ENCODE measurements around the gene DR1. TPM values are rescaled to one million over a fixed set of nuclear protein-coding genes. Genes with fewer than 3 reads are reported as not detected.
A peak's percentile ranks its signal among the peaks of the same experiment; 100 is the strongest.

DR1 gene
- total RNA-seq (2014; rRNA removed; shearing (Covaris generic)), result 80.0 and 117 TPM in 2 replicates

DNA sequence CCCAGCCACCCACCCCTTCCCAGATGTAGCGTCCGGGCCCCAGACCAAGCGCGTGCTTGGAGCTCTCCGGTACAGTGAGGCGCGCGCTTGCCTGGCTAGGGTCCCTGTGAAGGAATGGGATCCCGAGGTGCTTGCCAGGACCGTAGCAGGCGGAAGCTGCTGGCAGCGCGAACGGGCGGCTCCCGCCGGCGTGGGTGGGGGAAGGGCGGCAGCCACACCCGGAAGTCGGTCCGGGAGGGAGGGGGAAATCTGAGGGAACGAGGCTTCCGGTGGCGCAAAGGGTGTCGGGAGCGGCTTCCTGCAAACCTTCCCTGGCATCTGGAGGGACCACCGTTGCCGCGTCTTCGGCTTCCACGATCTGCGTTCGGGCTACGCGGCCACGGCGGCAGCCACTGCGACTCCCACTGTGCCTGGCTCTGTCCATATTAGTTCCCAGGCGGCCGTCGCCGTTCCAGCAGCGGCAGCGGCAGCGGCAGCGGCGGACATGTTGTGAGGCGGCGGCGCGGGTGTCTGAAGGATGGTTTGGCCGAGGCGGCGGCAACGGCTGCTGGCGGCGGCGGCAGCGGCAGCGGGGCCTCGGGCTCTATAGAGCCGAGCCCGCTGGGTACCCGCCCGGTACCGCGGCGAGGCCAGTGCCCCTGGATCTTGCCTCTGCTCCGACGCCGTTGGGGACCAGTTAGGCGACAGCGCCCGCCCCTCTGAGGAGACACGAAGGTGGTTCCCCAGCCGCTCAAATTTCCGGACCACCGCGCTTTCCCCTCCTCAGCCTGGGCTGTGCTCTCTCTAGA lies at the start of gene DR1:
DR1 (plus strand) TSS at position 275 of the 788 bp plus-strand sequence. CDS start 739 bp downstream, outside the sequence.
- peak within 1 kb of the TSS; percentile 92 for H3K4me3 ChIP-seq
- DNase-seq (ENCODE audit: low read depth in 1 of 2, low spot score in 2 of 2), result peak; percentile 94 to 96
- H3K36me3 ChIP-seq, result peaks cover 39% of the 10 kb centered on the region
- no peaks in the 10 kb centered on the region for H3K9me3 ChIP-seq (replicated peaks)
- peaks cover 8% of the 10 kb centered on the region for H3K4me1 ChIP-seq (replicated peaks)
- H3K27ac ChIP-seq, result peak within 1 kb of the TSS; percentile 93
- H3K27me3 ChIP-seq (replicated peaks), result no peaks in the 10 kb centered on the region

DNA sequence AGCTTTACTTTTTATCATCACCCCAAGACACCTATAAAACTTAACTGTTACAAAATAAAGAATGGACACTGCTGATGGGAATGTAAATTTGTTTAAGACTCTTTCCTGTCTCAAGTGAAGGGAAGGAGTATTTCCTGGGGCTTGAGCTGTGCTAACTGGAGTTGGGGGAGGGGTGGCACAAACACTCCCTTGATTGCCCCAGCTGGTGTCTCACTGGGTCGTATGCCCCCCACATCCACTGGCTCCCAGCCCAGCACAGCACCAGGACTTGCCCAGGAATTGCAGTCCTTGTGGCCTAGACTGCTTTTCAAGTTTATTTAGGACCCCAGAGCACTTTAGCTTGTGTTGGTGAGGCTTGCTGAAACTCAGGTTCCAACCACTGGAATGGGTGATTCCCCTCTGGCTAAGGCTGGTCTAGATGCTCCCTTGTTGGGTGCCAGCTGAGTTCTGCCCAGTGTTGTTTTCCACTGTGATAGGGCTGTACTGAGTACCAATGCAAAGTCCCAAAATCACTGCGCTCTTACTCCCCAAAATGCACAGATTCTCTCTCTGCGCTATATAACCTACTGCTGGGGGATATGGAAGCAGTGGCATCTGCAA lies 49.1 kb upstream of the DR1 start:
- Histone ChIP-seq H3K4me3 (no peak overlapping the region), H3K27ac (no peak overlapping the region), H3K27me3 (replicated peaks) (no peaks in the 10 kb centered on the region; the same call in 1 of the 2 replicates), H3K36me3 (no peaks in the 10 kb centered on the region), H3K9me3 (replicated peaks) (no peaks in the 10 kb centered on the region), H3K4me1 (replicated peaks) (no peaks in the 10 kb centered on the region)
- DNase-seq (ENCODE audit: low read depth in 1 of 2, low spot score in 2 of 2), result no peak

DNA sequence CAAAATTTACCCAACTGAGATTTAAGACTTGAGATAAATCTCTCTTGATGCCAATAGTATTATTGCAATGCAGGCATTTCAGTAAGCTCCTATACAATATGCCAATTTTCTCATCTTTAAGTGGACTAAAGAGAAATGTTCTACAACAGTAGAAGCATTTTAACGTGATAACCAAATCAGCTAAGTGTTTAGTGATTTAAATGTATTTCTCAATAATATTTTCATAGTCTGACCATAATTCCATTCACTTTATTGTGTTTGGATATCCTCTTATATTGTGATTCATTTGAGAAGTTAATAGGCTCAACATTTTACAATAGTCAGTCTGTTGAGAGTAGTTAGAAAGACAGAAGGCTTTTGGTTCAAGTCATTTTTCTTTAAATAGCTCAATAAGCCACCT lies 44.6 kb upstream of the DR1 start:
- H3K9me3 ChIP-seq (replicated peaks), result no peaks in the 10 kb centered on the region
- H3K4me1 ChIP-seq (replicated peaks), result peaks cover 6% of the 10 kb centered on the region; the same call in 1 of the 2 replicates
- H3K27ac ChIP-seq, result no peak overlapping the region
- H3K4me3 ChIP-seq, result no peak overlapping the region
- H3K36me3 ChIP-seq, result no peaks in the 10 kb centered on the region
- DNase-seq (ENCODE audit: low read depth in 1 of 2, low spot score in 2 of 2), result no peak
- H3K27me3 ChIP-seq (replicated peaks), result no peaks in the 10 kb centered on the region; the same call in 1 of the 2 replicates

DNA sequence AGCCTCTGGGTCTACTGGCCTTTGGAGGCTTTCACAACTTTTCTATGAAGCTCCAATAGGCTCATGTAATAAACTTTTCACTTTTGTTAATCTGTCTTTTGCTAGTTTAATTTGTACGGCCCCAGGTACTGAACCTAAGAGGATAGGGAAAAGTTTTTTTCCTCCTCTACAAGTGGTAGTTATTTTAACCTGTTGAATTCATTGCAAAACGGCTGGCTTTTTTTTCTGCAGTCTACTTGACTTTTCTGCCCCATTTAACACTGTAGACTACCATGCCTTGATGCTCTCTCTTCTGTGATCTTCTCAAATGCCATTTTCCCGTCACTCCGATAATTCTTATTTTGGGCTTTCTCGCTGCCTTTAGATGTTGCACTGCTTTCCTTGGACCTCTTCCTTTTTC lies 43.6 kb upstream of the DR1 start:
- no peak overlapping the region for H3K27ac ChIP-seq
- no peak for DNase-seq (ENCODE audit: low read depth in 1 of 2, low spot score in 2 of 2)
- no peaks in the 10 kb centered on the region; the same call in 1 of the 2 replicates for H3K27me3 ChIP-seq (replicated peaks)
- H3K36me3 ChIP-seq, result no peaks in the 10 kb centered on the region
- no peak overlapping the region for H3K4me3 ChIP-seq
- H3K4me1 ChIP-seq (replicated peaks), result peaks cover 6% of the 10 kb centered on the region; the same call in 1 of the 2 replicates
- H3K9me3 ChIP-seq (replicated peaks), result no peaks in the 10 kb centered on the region

DNA sequence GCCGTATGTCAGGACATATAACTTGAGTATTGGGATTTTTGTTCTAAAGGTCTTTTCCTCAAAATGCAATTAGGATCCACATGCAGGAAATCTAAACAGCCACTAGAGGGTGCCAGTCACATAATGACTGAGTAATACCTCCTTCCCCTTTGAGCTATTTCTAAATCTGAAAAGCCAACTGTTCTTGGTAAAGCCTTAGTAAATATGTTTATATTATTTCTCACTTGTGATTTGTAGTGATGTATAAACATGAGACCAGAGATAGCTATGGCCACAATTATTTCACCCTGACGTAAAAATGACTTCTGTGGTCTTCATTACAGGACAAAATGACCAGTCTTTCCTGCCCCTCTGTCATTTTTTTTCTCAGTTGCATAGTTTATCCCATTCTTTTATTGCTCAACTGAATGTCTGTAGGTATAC lies 41.0 kb upstream of the DR1 start:
- H3K9me3 ChIP-seq (replicated peaks), result no peaks in the 10 kb centered on the region
- peak; percentile 54 to 67 for DNase-seq (ENCODE audit: low read depth in 1 of 2, low spot score in 2 of 2)
- no peaks in the 10 kb centered on the region for H3K36me3 ChIP-seq
- H3K27ac ChIP-seq, result no peak overlapping the region
- no peaks in the 10 kb centered on the region for H3K27me3 ChIP-seq (replicated peaks)
- peaks cover 6% of the 10 kb centered on the region; the same call in 1 of the 2 replicates for H3K4me1 ChIP-seq (replicated peaks)
- H3K4me3 ChIP-seq, result no peak overlapping the region

DNA sequence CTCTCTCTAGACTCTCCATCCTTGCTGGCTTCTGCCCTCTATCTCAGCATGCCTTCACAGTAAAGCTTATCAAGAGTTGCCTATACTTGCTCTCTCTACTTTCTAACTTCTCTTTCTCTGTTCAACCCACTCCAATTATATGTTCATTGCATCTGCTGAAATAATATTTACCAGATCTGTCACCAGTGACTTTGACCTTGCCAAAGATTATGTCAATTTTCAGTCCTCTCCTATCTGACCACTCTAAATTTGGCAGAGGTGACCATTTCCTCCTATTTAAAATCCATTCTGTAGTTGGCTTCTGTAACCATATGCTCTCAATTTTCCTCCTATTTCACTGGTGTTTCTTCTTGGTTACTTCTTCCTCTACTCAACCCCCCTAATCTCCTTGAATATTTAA lies 38.8 kb upstream of the DR1 start:
- no peaks in the 10 kb centered on the region for H3K36me3 ChIP-seq
- H3K9me3 ChIP-seq (replicated peaks), result no peaks in the 10 kb centered on the region
- no peak for DNase-seq (ENCODE audit: low read depth in 1 of 2, low spot score in 2 of 2)
- no peaks in the 10 kb centered on the region for H3K27me3 ChIP-seq (replicated peaks)
- H3K4me1 ChIP-seq (replicated peaks), result peaks cover 6% of the 10 kb centered on the region; the same call in 1 of the 2 replicates
- no peak overlapping the region for H3K27ac ChIP-seq
- no peak overlapping the region for H3K4me3 ChIP-seq

DNA sequence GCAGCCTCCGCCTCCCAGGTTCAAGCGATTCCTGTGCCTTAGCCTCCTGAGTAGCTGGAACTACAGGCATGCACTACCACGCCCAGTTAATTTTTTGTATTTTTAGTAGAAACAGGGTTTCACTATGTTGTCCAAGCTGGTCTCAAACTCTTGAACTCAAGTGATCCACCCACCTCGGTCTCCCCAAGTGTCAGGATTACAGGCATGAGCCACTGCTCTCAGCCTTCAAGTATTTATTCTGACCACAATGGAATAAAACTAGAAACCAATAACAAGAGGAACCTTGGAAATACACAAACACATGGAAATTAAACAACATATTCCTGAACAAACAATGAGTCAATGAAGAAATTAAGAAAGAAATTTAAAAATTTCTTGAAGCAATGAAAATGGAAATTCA lies 32.7 kb upstream of the DR1 start:
- Histone ChIP-seq H3K9me3 (replicated peaks) (no peaks in the 10 kb centered on the region), H3K27ac (no peak overlapping the region), H3K36me3 (no peaks in the 10 kb centered on the region), H3K4me1 (replicated peaks) (peaks cover 5% of the 10 kb centered on the region), H3K4me3 (no peak overlapping the region), H3K27me3 (replicated peaks) (no peaks in the 10 kb centered on the region)
- no peak for DNase-seq (ENCODE audit: low read depth in 1 of 2, low spot score in 2 of 2)

DNA sequence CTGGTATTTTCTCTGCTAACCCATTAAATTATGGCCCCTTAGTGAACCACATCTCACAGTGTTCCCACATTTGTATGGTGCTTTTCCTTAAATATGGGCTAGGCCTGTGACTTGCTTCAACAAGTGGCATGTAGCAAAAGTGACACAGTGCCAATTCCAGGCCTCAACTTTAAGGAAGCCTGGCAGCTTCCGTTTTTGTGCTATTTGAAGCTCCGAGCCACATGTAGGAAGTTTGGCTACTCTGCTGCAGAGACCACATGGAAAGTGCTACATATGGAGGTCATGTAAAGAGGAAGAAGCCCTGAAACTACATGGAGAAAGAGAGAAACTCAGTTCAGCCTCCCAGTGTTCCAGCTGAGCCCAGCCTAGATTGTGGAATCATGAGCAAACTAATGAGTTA lies 28.5 kb upstream of the DR1 start:
- no peak overlapping the region for H3K27ac ChIP-seq
- no peak for DNase-seq (ENCODE audit: low read depth in 1 of 2, low spot score in 2 of 2)
- peaks cover 5% of the 10 kb centered on the region for H3K4me1 ChIP-seq (replicated peaks)
- no peaks in the 10 kb centered on the region for H3K36me3 ChIP-seq
- H3K27me3 ChIP-seq (replicated peaks), result no peaks in the 10 kb centered on the region
- no peaks in the 10 kb centered on the region; the same call in 1 of the 2 replicates for H3K9me3 ChIP-seq (replicated peaks)
- no peak overlapping the region for H3K4me3 ChIP-seq

DNA sequence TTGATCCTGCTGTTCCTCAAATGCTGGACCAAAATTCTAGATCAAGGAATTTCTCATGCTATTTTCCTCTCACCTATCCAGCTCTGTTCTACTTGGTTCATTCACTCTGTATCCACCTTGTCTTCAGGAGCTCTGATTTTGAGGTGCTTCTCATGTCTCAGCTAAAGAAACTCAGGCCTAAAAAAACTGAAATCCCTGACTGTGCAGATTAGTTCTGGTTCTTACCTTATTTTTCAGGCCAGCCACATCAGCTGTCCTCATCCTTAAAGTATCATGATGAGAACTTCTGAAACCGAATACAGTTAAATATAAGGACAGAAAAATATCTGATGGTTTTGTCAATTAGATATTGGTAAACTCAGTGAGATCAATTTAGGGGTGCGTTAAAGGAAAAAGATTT lies 27.8 kb upstream of the DR1 start:
- Histone ChIP-seq H3K36me3 (no peaks in the 10 kb centered on the region), H3K27ac (no peak overlapping the region), H3K9me3 (replicated peaks) (no peaks in the 10 kb centered on the region; the same call in 1 of the 2 replicates), H3K4me3 (no peak overlapping the region), H3K4me1 (replicated peaks) (peaks cover 4% of the 10 kb centered on the region), H3K27me3 (replicated peaks) (no peaks in the 10 kb centered on the region)
- DNase-seq (ENCODE audit: low read depth in 1 of 2, low spot score in 2 of 2), result no peak

DNA sequence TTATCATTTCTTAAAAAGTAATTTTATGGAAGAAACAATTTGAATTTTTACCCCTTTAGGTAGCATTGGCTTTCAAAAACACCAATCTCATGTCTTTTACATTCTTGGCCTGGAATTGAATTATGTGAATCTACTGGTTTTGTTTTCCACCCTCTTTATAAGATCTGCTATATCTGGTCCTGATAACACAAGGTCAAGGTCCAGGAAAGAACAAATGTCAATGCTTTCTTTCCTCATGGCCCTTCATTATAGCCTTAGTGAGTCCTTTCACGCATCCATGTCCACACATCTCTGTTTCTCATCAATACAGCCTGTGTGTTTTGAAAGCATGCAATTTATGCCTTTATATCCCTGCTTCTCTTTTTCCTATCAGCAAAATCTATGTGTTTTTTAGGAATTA lies 24.0 kb upstream of the DR1 start:
- H3K9me3 ChIP-seq (replicated peaks), result no peaks in the 10 kb centered on the region; the same call in 1 of the 2 replicates
- no peaks in the 10 kb centered on the region for H3K27me3 ChIP-seq (replicated peaks)
- DNase-seq (ENCODE audit: low read depth in 1 of 2, low spot score in 2 of 2), result no peak
- H3K4me1 ChIP-seq (replicated peaks), result peaks cover 16% of the 10 kb centered on the region
- no peaks in the 10 kb centered on the region for H3K36me3 ChIP-seq
- H3K4me3 ChIP-seq, result no peak overlapping the region
- no peak overlapping the region for H3K27ac ChIP-seq

DNA sequence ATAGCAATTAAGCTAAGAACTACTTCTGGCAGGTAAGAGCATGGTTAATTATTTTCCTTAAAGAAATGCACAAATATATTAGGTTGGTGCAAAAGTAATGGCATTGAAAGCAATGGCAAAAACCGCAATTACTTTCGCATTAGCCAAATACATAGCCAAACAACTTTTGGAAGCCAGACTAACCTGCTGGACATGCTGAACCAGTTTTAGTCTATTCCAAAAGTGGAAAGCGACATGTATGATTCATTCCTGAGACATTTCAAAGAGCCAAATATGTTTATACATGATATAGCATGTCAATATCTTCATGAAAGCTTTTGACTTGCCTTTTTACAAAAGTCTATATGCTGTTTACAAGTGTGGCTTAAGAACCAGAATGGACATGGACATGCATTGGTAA lies 23.4 kb upstream of the DR1 start:
- peaks cover 16% of the 10 kb centered on the region for H3K4me1 ChIP-seq (replicated peaks)
- H3K36me3 ChIP-seq, result no peaks in the 10 kb centered on the region
- no peak overlapping the region for H3K27ac ChIP-seq
- H3K9me3 ChIP-seq (replicated peaks), result no peaks in the 10 kb centered on the region; the same call in 1 of the 2 replicates
- DNase-seq (ENCODE audit: low read depth in 1 of 2, low spot score in 2 of 2), result no peak
- H3K4me3 ChIP-seq, result no peak overlapping the region
- H3K27me3 ChIP-seq (replicated peaks), result no peaks in the 10 kb centered on the region

DNA sequence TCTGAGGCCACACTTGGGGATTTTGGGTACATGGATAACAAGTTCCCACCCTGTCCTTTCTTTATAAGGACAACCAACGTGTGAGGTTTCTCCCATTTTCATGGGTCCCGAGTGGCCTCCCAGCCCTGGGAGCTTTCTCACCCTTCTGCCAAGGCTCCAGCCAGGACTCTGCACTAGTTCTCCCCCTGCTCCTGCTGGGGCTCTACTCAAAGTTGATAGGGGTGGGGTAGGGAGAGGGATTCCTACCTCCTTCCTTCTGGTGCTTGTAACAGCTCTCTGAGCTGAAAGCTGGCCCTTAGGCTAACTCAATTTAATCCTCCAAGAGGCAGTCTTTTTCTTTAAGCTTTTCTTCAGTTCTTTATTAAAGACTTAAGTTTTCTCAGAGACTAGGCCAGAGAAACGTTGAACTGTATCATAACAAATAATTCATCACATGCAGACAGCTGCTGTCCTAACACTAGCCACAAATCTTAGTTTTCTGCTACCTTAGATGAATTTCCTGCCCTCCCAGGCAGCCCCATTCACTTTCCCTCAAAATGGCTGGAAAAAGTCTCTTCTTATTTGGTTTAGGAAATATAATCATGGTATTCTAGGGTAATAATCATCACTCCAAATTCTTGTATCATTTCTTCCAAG lies 22.4 kb upstream of the DR1 start:
- no peak for DNase-seq (ENCODE audit: low read depth in 1 of 2, low spot score in 2 of 2)
- Histone ChIP-seq H3K4me1 (replicated peaks) (peaks cover 16% of the 10 kb centered on the region), H3K27me3 (replicated peaks) (no peaks in the 10 kb centered on the region), H3K4me3 (no peak overlapping the region), H3K9me3 (replicated peaks) (no peaks in the 10 kb centered on the region; the same call in 1 of the 2 replicates), H3K27ac (no peak overlapping the region), H3K36me3 (no peaks in the 10 kb centered on the region)

DNA sequence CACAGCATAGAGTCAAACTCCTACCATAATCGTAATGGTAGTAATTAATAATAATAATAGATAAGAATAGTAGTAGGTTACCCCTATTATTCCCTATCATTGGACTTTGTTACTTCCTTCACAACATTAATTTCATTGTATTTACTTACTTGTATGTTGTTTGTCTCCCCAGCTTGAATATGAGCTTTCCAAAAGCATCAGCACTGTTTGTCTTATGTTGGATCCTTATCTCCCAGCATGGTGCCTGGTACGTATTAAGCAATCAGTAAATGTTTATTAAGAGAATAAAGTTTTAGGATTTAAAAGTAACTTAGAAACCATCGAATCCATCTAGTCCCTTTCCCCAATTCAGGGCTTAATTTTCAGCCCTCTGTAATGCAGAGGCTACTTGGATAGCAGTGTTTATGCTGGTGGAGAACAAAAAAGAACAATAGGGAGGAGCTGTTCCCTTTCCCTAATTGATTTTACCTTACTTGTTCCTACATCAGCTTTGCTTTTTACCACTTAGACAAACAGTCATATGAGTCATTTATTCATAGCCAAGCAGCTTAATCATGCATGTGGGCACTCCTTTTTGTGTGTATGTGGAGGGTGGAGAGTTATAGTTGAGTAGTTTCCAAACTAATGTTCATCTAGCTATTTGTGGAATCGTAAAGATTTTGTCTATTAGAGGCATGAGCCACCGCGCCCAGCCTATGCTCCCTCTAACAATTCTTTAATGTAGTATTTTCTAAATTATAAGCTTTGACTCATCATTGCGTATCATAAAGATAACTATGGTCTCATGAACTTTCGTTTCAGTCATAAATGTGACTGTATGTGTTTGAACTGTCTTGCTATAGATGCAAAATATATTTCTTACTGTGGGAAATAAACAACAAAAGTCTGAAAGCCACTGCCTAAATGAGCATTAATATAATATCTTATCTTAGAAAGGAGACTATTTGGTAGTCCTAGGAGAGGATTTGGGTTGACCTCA lies 20.9 kb upstream of the DR1 start:
- Histone ChIP-seq H3K4me1 (replicated peaks) (peaks cover 27% of the 10 kb centered on the region), H3K36me3 (no peaks in the 10 kb centered on the region), H3K27ac (peak overlapping the region; percentile 36), H3K4me3 (no peak overlapping the region), H3K9me3 (replicated peaks) (no peaks in the 10 kb centered on the region; the same call in 1 of the 2 replicates), H3K27me3 (replicated peaks) (no peaks in the 10 kb centered on the region)
- peak in 1 of 2 experiments; percentile 73 for DNase-seq (ENCODE audit: low read depth in 1 of 2, low spot score in 2 of 2)

All from SJSA1 (cell line).